Adipocyte (in vitro differentiated cells): ENCODE measurements around the gene STUB1.

ENCODE experiments used
- DNase-seq: peaks from one replicate; pipeline ENCODE4 v3.0.0-alpha.2; 2015; ENCODE audit warnings: low read depth
- H3K27me3 ChIP-seq: replicated peaks from 2 replicates; pipeline ENCODE4 v1.7.0; 2013; ENCODE audit warnings: mild to moderate bottlenecking, low read length, moderate library complexity; ENCODE audit not compliant: control insufficient read depth, insufficient read depth
- H3K36me3 ChIP-seq: 2 replicates; pipeline ENCODE4 v1.7.0; 2013; ENCODE audit warnings: low read length, mild to moderate bottlenecking, moderate library complexity; ENCODE audit not compliant: control insufficient read depth, insufficient read depth, severe bottlenecking
- H3K4me1 ChIP-seq: 2 replicates; pipeline ENCODE4 v1.7.0; 2013; ENCODE audit warnings: mild to moderate bottlenecking, low read length, moderate library complexity; ENCODE audit not compliant: control insufficient read depth, insufficient read depth
- H3K4me3 ChIP-seq: 2 replicates; pipeline ENCODE4 v1.7.0; 2013; ENCODE audit warnings: mild to moderate bottlenecking, low read length, moderate library complexity
- H3K9ac ChIP-seq: 2 replicates; pipeline ENCODE4 v1.7.0; 2013; ENCODE audit warnings: mild to moderate bottlenecking, low read length, moderate library complexity
- H3K9me3 ChIP-seq: 2 replicates; pipeline ENCODE4 v1.7.0; 2013; ENCODE audit warnings: mild to moderate bottlenecking, low read length, moderate library complexity; ENCODE audit not compliant: control insufficient read depth

Gene STUB1

DNA sequence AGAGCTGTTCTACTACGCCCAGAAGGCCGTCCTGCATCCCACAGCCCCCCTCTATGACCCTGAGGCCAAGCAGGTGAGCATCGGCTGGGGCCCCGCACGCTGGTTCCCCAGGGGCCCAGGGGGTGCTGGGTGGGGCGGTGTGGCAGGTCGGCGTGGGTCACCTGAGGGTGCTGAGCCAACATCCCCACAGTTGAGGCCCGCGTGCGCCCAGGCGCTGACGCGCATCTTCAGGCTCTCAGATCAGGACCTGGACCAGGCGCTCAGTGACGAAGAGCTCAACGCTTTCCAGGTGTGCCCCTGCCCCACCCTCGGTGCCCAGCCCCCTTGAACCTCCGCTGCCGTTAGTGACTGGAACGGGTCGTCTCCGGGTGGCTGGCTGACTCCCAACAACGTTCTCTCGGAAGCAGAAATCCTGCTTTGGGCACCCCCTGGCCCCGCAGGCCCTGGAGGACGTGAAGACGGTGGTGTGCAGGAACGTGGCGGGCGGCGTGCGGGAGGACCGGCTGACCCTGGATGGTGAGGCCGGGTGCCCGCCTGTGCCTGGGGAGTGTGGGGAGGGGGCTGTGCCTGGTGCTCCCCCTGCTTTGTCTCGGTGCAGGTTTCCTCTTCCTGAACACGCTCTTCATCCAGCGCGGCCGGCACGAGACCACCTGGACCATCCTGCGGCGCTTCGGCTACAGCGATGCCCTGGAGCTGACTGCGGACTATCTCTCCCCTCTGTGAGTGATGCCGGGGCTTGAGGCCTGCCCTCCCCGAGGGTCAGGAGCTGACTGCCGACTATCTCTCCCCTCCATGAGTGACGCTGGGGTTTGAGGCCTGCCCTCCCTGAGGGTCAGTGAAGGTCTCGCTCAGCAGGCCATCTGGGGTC lies 9.5 kb upstream of the STUB1 start:
- H3K36me3 ChIP-seq: peaks cover 42% of the 10 kb centered on the region
- peaks cover 17% of the 10 kb centered on the region for H3K4me1 ChIP-seq
- H3K9ac ChIP-seq: no peak overlapping the region
- H3K9me3 ChIP-seq: no peaks in the 10 kb centered on the region
- H3K27me3 ChIP-seq: no peaks in the 10 kb centered on the region
- DNase-seq: no peak
- no peak overlapping the region for H3K4me3 ChIP-seq

DNA sequence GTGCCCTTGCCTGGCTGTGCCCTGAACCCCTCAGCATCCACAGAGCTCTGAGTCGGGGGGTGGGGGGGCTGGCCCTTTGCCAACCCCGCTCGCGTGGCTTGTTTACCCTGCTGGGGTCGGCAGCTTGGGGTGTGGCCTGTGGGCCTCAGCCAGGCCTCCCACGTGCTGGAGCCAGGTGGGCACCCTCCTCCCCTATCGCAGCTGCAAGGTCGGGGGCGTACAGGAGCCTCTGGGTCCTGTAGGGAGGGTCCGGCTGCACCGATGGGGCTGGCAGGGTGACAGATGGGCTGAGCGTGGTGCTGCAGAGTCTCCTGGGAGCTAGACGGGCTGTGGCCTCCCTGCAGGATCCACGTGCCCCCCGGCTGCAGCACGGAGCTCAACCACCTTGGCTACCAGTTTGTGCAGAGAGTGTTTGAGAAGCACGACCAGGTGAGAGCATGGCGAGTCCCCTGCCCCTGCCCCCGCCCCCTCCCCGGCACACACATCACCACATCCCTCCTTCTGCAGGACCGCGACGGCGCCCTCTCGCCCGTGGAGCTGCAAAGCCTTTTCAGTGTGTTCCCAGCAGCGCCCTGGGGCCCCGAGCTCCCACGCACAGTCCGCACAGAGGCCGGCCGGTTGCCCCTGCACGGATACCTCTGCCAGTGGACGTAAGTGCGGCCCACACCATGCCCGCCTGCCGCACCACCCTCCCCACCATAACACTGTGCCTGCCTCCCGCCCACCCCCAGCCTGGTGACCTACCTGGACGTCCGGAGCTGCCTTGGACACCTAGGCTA lies 8.7 kb upstream of the STUB1 start:
- DNase-seq: no peak
- Histone ChIP-seq H3K27me3 (no peaks in the 10 kb centered on the region), H3K4me1 (peaks cover 17% of the 10 kb centered on the region)

GRCh38 chr16:672371-672770 lies 7.8 kb upstream of the STUB1 start:
- Histone ChIP-seq H3K9ac (no peak overlapping the region), H3K9me3 (no peaks in the 10 kb centered on the region), H3K36me3 (peaks cover 42% of the 10 kb centered on the region), H3K4me1 (peaks cover 14% of the 10 kb centered on the region), H3K27me3 (no peaks in the 10 kb centered on the region), H3K4me3 (no peak overlapping the region)
- DNase-seq: no peak

More for the DNA sequence above, 8.7 kb upstream of the STUB1 start:
- Histone ChIP-seq H3K9ac (no peak overlapping the region), H3K9me3 (no peaks in the 10 kb centered on the region), H3K36me3 (peaks cover 42% of the 10 kb centered on the region), H3K4me3 (no peak overlapping the region)

DNA sequence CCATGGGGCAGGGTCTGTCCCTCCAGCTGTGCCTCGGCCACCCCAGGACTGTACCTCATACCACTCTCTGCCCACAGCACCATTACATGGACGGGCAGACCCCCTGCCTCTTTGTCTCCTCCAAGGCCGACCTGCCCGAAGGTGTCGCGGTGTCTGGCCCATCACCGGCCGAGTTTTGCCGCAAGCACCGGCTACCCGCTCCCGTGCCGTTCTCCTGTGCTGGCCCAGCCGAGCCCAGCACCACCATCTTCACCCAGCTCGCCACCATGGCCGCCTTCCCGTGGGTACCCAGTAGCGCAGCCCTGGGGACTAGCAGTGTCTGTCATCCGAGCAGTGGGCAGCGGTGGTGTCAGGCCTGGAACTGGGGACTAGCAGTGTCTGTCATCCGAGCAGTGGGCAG lies 7.4 kb upstream of the STUB1 start:
- Histone ChIP-seq H3K9me3 (no peaks in the 10 kb centered on the region), H3K36me3 (peaks cover 42% of the 10 kb centered on the region), H3K4me1 (peaks cover 12% of the 10 kb centered on the region), H3K27me3 (no peaks in the 10 kb centered on the region), H3K9ac (no peak overlapping the region), H3K4me3 (no peak overlapping the region)
- no peak for DNase-seq

- Histone ChIP-seq H3K9me3 (no peaks in the 10 kb centered on the region), H3K4me3 (no peak overlapping the region), H3K27me3 (no peaks in the 10 kb centered on the region), H3K36me3 (peaks cover 42% of the 10 kb centered on the region), H3K9ac (no peak overlapping the region), H3K4me1 (peaks cover 12% of the 10 kb centered on the region)
- no peak for DNase-seq
These were observed 6.7 kb upstream of the STUB1 start for GRCh38 chr16:673399-673991.

DNA sequence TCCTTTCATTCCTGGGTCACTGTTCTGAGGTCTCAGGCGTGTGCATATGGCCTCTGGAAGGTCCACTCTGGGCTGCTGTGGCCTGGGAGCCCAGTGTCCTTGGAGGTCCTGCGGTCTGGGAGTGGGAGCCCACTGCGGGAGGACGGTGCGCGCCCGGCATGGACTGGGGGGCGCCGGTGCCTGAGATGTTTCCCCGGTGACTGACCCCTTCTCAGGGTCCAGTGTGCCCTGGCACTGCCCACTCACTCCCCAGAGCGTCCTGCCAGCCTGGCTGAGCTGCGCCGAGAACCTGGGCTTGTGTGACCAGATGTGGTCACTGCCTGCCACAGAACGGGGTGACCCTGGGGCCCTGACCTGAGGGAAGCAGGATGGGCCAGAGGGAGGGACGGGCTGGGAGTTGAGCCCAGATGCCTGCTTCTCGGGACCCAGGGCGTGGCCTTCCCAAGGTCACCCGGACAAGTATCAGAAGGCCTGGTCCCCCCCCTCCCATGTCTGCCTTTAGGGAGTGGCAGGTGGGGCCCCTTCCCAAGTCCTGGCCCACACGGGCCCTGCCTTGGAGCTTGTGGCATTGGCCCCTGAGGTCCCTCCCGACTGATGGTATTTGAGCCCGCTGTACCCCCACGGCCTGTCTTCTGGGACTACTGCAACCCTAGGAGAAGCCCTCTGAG lies 5.9 kb upstream of the STUB1 start:
- Histone ChIP-seq H3K27me3 (no peaks in the 10 kb centered on the region), H3K9ac (no peak overlapping the region), H3K9me3 (no peaks in the 10 kb centered on the region), H3K36me3 (peaks cover 42% of the 10 kb centered on the region), H3K4me3 (no peak overlapping the region), H3K4me1 (peaks cover 6% of the 10 kb centered on the region)
- DNase-seq: no peak

- H3K4me3 ChIP-seq: peak within 1 kb of the TSS; percentile 73
- no peaks in the 10 kb centered on the region for H3K9me3 ChIP-seq
These were observed 5.0 kb upstream of the STUB1 start, which contains the start of gene RHBDL1 for GRCh38 chr16:674968-675883. Gene RHBDL1 (plus strand): TSS chr16:675671. CDS start chr16:675791, 120 bp downstream.

GRCh38 chr16:675884-676564 lies 4.2 kb upstream of the STUB1 start:
- H3K9me3 ChIP-seq: no peaks in the 10 kb centered on the region
- H3K9ac ChIP-seq: peak overlapping the region; percentile 64
- no peak for DNase-seq
- no peaks in the 10 kb centered on the region for H3K27me3 ChIP-seq
- H3K4me3 ChIP-seq: peak overlapping the region; percentile 73
- H3K4me1 ChIP-seq: peaks cover 4% of the 10 kb centered on the region
- H3K36me3 ChIP-seq: peaks cover 29% of the 10 kb centered on the region

More at GRCh38 chr16:674968-675883, 5.0 kb upstream of the STUB1 start, which contains the start of gene RHBDL1:
- Histone ChIP-seq H3K27me3 (no peaks in the 10 kb centered on the region), H3K4me1 (peaks cover 3% of the 10 kb centered on the region), H3K9ac (peak within 1 kb of the TSS; percentile 64), H3K36me3 (peaks cover 37% of the 10 kb centered on the region)
- peak; percentile 32 for DNase-seq

DNA sequence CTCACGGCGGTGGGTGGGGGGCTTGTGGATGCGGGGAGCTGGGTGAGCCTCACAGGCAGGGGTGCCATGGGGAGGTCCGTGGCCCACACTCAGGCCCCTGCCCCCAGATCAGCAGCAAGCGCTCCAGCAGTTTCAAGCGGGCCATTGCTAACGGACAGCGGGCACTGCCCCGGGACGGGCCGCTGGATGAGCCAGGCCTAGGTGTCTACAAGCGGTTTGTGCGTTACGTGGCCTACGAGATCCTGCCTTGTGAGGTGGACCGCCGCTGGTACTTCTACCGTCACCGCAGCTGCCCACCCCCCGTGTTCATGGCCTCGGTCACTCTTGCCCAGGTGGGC lies 3.7 kb upstream of the STUB1 start:
- Histone ChIP-seq H3K4me3 (no peak overlapping the region), H3K9me3 (no peaks in the 10 kb centered on the region), H3K27me3 (no peaks in the 10 kb centered on the region), H3K9ac (no peak overlapping the region), H3K36me3 (peaks cover 27% of the 10 kb centered on the region), H3K4me1 (peaks cover 9% of the 10 kb centered on the region)
- DNase-seq: no peak

DNA sequence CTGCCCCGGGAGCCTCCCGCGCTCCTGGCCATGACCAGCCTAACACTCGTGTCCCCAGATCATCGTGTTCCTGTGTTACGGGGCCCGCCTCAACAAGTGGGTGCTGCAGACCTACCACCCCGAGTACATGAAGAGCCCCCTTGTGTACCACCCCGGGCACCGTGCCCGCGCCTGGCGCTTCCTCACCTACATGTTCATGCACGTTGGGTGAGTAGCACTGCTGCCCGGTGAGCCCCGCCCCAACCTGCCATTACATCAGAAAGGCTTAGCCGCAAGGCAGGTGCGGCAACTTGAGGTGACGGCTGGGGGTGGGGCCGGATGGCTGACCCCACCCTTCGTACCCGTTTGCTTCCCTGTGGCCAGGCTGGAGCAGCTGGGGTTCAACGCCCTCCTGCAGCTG lies 3.3 kb upstream of the STUB1 start:
- Histone ChIP-seq H3K36me3 (peaks cover 28% of the 10 kb centered on the region), H3K9me3 (no peaks in the 10 kb centered on the region), H3K27me3 (no peaks in the 10 kb centered on the region), H3K9ac (no peak overlapping the region), H3K4me3 (no peak overlapping the region), H3K4me1 (peaks cover 12% of the 10 kb centered on the region)
- DNase-seq: no peak
